Measurements from ENCODE around the gene TMIGD2.

Gene TMIGD2

GRCh38 chr19:4302243-4302640, at the start of gene TMIGD2:
TSS of gene TMIGD2 (minus strand) at chr19:4302389. CDS start at chr19:4302385, 4 bp downstream.
- no peak for TF ChIP-seq GATA3 (IDR thresholded peaks at IDR 0.05; ENCODE audit: low read depth, low read length)
- no peak for TF ChIP-seq GATA2 (IDR thresholded peaks at IDR 0.05; ENCODE audit: low read depth, low read length)

GRCh38 chr19:4350726-4351125, 48.5 kb upstream of the TMIGD2 start:
- no peak for TF ChIP-seq GATA2 (IDR thresholded peaks at IDR 0.05; ENCODE audit: low read depth, low read length)
- TF ChIP-seq GATA3 (IDR thresholded peaks at IDR 0.05; ENCODE audit: low read depth, low read length), result no peak

GRCh38 chr19:4350111-4350510, 47.9 kb upstream of the TMIGD2 start:
- TF ChIP-seq GATA2 (IDR thresholded peaks at IDR 0.05; ENCODE audit: low read depth, low read length) (no peak), GATA3 (IDR thresholded peaks at IDR 0.05; ENCODE audit: low read depth, low read length) (no peak)

GRCh38 chr19:4347521-4347920, 45.3 kb upstream of the TMIGD2 start:
- no peak for TF ChIP-seq GATA2 (IDR thresholded peaks at IDR 0.05; ENCODE audit: low read depth, low read length)
- TF ChIP-seq GATA3 (IDR thresholded peaks at IDR 0.05; ENCODE audit: low read depth, low read length), result no peak

GRCh38 chr19:4346020-4346383, 43.8 kb upstream of the TMIGD2 start:
- no peak for TF ChIP-seq GATA3 (IDR thresholded peaks at IDR 0.05; ENCODE audit: low read depth, low read length)
- TF ChIP-seq GATA2 (IDR thresholded peaks at IDR 0.05; ENCODE audit: low read depth, low read length), result no peak

GRCh38 chr19:4345342-4346019, 43.3 kb upstream of the TMIGD2 start:
- TF ChIP-seq GATA3 (IDR thresholded peaks at IDR 0.05; ENCODE audit: low read depth, low read length), result no peak
- TF ChIP-seq GATA2 (IDR thresholded peaks at IDR 0.05; ENCODE audit: low read depth, low read length), result no peak

GRCh38 chr19:4343370-4344307, 41.5 kb upstream of the TMIGD2 start, which contains the start of gene MPND:
TSS of gene MPND (plus strand) at chr19:4343562. CDS start at chr19:4343594, 32 bp downstream.
- TF ChIP-seq GATA3 (IDR thresholded peaks at IDR 0.05; ENCODE audit: low read depth, low read length) (no peak), GATA2 (IDR thresholded peaks at IDR 0.05; ENCODE audit: low read depth, low read length) (no peak)

GRCh38 chr19:4342615-4343369, 40.6 kb upstream of the TMIGD2 start:
- TF ChIP-seq GATA2 (IDR thresholded peaks at IDR 0.05; ENCODE audit: low read depth, low read length), result no peak
- no peak for TF ChIP-seq GATA3 (IDR thresholded peaks at IDR 0.05; ENCODE audit: low read depth, low read length)

- TF ChIP-seq GATA3 (IDR thresholded peaks at IDR 0.05; ENCODE audit: low read depth, low read length) (no peak), GATA2 (IDR thresholded peaks at IDR 0.05; ENCODE audit: low read depth, low read length) (no peak)
Observed at GRCh38 chr19:4342314-4342614, 40.1 kb upstream of the TMIGD2 start.

- TF ChIP-seq GATA3 (IDR thresholded peaks at IDR 0.05; ENCODE audit: low read depth, low read length) (no peak), GATA2 (IDR thresholded peaks at IDR 0.05; ENCODE audit: low read depth, low read length) (no peak)
Observed at GRCh38 chr19:4338441-4339355, 36.5 kb upstream of the TMIGD2 start, which contains the start of gene STAP2. TSS of gene STAP2 (minus strand) at chr19:4338827. CDS start at chr19:4338753, 74 bp downstream.

- TF ChIP-seq GATA3 (IDR thresholded peaks at IDR 0.05; ENCODE audit: low read depth, low read length), result no peak
- no peak for TF ChIP-seq GATA2 (IDR thresholded peaks at IDR 0.05; ENCODE audit: low read depth, low read length)
Observed at GRCh38 chr19:4337906-4338440, 35.8 kb upstream of the TMIGD2 start.

- no peak for TF ChIP-seq GATA2 (IDR thresholded peaks at IDR 0.05; ENCODE audit: low read depth, low read length)
- no peak for TF ChIP-seq GATA3 (IDR thresholded peaks at IDR 0.05; ENCODE audit: low read depth, low read length)
Observed at GRCh38 chr19:4334929-4335570, 32.9 kb upstream of the TMIGD2 start.

Measured in SH-SY5Y (cell line).